NCI-H748 (cell line): Measurements from ENCODE around the gene PPIL6.
A peak's percentile ranks its signal among the peaks of the same experiment; 100 is the strongest.
"Not testable (repeated sequence)": the region's sequence is repeated elsewhere in the genome, so short reads cannot be mapped to it uniquely, and the experiment has no call there.

Source experiments
- DNase-seq: peaks from one replicate; lab custom pipeline; 2025; ENCODE audit not compliant: unreplicated experiment; lab: John Stamatoyannopoulos, UW

Gene PPIL6

GRCh38 chr6:109467696-109468095 is 27.3 kb upstream of the PPIL6 start:
- DNase-seq: no peak

GRCh38 chr6:109466212-109466923 is 25.9 kb upstream of the PPIL6 start:
- no peak for DNase-seq

- DNase-seq: peak; percentile 65
These were observed 25.3 kb upstream of the PPIL6 start for GRCh38 chr6:109465772-109466171.

- DNase-seq: no peak
These were observed 21.5 kb upstream of the PPIL6 start for GRCh38 chr6:109461733-109462526.

- DNase-seq: not testable (repeated sequence)
These were observed 20.8 kb upstream of the PPIL6 start for GRCh38 chr6:109461205-109461604.

GRCh38 chr6:109460161-109460829 is 19.9 kb upstream of the PPIL6 start:
- no peak for DNase-seq

- DNase-seq: no peak
These were observed 18.5 kb upstream of the PPIL6 start for GRCh38 chr6:109458774-109459531.

- DNase-seq: no peak
These were observed 17.2 kb upstream of the PPIL6 start for GRCh38 chr6:109457562-109457996.

- DNase-seq: no peak
These were observed 16.5 kb upstream of the PPIL6 start for GRCh38 chr6:109456710-109457561.

- peak; percentile 73 for DNase-seq
These were observed 15.7 kb upstream of the PPIL6 start for GRCh38 chr6:109456111-109456583.

- DNase-seq: peak; percentile 84
These were observed 15.1 kb upstream of the PPIL6 start, which contains the start of gene MICAL1 for GRCh38 chr6:109455437-109456110. MICAL1 (minus strand) TSS chr6:109455772; CDS start chr6:109454196, 1,576 bp downstream.

GRCh38 chr6:109454496-109455436 is 14.3 kb upstream of the PPIL6 start:
- peak; percentile 64 for DNase-seq

- no peak for DNase-seq
These were observed 13.4 kb upstream of the PPIL6 start for GRCh38 chr6:109453594-109454495.

GRCh38 chr6:109453156-109453555 is 12.7 kb upstream of the PPIL6 start:
- no peak for DNase-seq

GRCh38 chr6:109452181-109452580 is 11.8 kb upstream of the PPIL6 start:
- DNase-seq: no peak

GRCh38 chr6:109451376-109451775 is 10.9 kb upstream of the PPIL6 start:
- DNase-seq: no peak

- no peak for DNase-seq
These were observed 10.4 kb upstream of the PPIL6 start for GRCh38 chr6:109450801-109451200.
